ENCODE data around the gene LPAR3.

Gene LPAR3

GRCh38 chr1:84773195-84773594, 119.8 kb downstream of the LPAR3 start:
- DNase-seq = no peak

DNA sequence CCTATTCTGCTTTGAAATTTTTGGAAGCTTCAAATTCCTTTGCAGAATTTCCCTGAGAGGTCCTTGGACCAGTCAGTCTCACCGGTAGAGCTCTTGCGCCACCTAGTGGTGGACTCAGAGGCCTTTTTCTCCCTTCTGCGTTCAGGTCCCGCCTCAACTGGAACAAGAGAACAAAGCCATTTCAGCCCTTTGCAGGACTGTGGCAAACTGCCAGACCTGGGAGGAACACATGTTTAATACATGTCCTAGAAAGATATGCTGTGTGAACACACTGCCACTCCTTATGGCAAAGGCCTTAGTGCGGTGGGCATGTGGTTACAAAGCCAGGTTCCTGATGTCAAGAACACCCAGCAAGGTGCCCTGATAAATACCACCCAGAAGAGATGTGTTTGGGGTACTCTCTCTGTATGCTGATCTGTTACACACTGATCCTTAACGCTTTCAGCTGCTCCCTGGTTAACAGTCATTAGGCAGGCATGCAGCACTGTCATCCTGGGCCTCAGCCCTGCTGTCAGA, 120.5 kb downstream of the LPAR3 start:
- DNase-seq = peak; percentile 76

DNA sequence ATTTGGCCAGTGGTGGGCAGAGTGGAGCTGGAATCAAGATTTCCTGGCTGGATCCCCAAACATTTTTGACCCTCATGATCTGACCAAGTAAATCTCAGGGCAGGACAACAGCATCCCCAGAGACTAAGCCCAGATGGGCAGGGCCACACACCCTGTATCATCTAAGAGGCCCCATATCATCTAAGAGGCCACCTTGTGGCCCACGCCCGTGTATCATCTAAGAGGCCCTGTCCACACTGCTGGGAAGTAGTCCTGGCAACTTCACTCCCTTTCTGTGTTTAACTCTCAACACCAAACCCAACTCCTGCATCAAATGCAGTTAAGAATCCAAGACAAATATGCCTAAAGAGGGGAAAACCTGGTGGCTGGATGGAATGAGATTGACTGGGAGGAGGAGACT, 121.1 kb downstream of the LPAR3 start:
- no peak for DNase-seq

- DNase-seq = no peak
These were observed 122.5 kb downstream of the LPAR3 start for GRCh38 chr1:84770481-84770880.

GRCh38 chr1:84769636-84770035, 123.4 kb downstream of the LPAR3 start:
- no peak for DNase-seq

DNA sequence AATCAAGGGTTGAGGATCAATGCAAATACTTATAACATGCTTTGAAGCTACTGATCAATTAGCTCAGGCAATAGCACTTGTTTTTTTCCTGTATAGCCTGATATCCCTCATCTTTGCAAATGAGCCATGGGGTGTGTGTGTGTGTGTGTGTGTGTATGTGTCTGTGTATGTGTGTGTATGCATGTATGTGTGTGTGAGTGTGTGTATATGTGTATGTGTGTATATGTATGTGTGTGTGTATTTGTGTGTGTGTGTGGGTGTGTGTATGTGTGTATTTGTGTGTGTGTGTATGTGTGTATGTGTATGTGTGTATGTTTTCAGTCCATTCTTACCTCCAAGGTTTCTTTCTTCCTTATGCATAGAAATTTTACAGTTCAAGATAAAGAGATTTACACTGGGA, 124.4 kb downstream of the LPAR3 start:
- no peak for DNase-seq

DNA sequence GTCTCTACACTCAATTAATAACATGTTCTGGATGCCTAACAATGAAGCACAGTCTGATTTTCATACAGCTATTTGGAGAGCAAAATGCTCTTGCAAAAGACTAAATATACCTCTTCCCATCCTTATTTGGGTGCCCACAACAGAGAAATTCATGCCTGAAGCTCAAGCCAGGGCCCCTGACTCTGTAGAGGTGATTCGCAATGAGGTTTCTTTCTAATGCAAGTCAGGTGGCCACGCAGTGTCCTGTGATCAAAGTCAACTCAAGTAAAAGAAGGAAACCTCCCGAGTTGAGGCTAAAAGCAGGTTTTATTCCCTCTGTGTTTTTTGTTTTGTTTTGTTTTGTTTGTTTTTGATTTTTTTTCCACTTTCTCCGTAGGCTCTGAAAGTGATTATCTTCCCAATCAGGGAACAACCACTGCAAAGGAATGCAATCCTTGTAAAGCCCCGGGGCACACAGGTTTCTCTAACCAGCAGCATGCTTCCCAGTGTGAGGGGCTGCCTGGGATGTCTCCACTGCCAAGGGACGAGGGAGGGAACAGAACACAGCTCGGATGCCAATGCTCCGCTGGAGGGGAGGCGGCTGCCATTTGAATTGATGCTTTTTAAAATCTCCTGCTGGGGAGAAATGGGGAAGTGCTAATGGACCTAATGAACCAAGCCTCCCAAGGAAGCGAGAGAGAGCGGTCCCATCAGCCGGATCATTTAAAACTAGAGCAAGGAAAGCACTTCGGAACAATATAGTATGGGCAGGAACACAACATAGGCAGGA, 128.9 kb downstream of the LPAR3 start:
- no peak for DNase-seq

DNA sequence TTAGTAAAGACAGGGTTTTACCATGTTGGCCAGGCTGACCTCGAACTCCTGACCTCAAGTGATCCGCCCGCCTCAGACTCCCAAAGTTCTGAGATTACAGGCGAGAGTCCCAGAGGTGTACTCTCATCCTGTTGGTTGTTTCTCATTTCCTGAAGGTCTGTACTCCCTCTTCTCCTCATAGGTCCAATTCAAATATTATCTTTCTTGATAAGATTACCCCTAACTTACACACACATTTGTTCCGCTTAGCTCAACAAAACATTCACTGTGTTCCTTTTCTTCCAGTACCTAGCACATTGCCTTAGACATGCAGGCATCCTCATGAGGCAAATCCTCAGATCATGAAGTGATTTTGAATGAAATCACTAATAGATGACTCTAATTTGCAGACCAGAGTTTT, 130.3 kb downstream of the LPAR3 start:
- DNase-seq = no peak

All from COR-L47 (cell line).